HG03060 (cell line): ENCODE measurements around the gene EDEM2.
A peak's percentile ranks its signal among the peaks of the same experiment; 100 is the strongest.
"Not testable (repeated sequence)": the region's sequence is repeated elsewhere in the genome, so short reads cannot be mapped to it uniquely, and the experiment has no call there.

ENCODE experiments used
- ATAC-seq: cut with Tn5 transposase; IDR thresholded peaks from one replicate; pipeline ENCODE4 v1.9.1; 2021; ENCODE audit warnings: low read depth, moderate number of reproducible peaks; ENCODE audit not compliant: unreplicated experiment

EDEM2 gene

DNA sequence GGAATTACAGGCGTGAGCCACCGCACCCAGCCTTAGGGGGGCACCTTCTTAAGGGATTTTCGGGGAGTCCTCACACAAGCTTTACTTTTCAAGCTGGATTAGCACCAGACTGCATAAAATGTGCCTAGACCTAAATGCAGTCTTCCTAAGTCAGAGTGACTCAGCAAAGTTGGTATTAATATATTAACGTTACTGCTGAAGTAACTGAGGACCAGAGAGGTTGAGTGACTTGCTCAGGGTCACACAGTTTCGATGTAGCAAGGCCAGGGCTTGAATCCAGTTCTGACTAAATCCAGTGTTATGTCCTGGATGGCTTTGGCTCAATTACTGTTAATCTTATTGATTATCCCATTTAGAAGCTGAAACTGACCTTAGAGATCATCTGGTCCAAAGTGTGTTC is 13.4 kb downstream of the EDEM2 start:
- ATAC-seq, result no peak

DNA sequence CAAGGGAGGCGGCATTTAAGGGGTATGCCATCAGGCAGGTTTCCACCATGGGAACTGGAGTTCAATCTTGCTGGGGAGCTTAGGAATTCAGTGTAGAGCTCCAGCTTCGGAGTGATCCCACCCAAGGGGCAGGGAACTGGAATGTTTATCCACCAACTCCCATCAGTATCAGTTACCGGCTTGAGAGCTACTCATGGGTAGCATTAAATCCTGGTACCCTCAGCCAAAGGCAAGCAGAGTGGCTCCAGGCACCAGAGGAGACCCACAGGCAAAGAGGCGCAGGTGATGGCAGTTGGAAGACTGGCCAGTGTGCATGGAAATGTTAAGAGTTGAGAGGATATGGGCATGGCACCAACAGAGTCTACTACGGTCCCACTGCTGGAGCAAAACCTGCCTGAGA is 14.1 kb downstream of the EDEM2 start:
- no peak for ATAC-seq

DNA sequence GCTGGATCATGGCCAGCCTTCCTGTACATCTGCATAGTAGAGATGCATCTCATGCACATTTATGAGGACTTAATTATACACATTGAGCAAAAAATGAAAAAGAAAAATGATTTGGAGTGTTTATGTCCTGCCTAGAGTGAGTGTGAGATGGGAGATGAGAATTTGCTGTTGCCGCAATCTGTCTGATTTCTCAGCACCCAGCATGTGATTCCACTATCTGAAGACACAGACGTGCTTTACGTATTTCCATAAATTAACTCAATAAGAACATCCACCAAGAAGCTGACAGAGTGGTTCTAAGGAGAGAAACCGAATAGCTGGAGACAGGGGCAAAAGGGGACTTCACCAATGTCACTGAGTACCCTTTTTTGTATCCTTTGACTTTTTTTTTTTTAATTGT is 15.2 kb downstream of the EDEM2 start:
- ATAC-seq, result no peak

DNA sequence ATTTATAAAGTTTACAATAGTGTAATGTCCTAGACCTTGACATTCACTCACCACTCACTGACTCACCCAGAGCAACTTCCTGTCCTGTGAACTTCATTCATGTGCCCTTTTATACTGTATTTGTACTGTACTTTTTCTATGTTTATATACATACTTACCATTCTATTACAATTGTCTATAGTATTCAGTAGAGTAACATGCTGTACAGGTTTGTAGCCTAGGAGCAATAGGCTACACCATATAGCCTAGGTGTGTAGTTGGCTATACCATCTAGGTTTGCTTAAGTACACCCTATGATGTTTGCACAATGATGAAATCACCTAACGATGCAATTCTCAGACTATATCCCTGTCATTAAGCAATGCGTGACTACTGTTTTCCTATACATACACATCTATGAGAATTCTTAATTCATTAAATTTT is 17.5 kb downstream of the EDEM2 start:
- no peak for ATAC-seq

DNA sequence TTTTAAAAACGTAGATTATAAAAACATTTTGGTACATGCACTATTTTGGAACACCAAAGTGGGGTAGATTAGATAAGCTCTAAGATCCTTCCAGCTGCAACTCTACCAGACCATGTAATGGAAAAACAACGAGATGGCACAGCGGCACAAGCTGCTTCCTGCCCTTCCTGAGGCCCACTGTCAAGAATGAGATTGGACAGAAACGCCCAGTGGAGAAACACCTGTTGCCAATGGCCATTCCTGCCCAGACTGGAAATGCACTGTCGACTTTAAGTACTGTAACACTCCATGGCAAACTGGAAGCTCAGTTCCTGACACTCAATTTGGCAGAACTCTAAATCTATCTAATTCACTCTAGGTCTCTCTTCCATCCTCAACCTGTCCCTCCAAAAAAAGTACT is 21.4 kb downstream of the EDEM2 start:
- no peak for ATAC-seq

DNA sequence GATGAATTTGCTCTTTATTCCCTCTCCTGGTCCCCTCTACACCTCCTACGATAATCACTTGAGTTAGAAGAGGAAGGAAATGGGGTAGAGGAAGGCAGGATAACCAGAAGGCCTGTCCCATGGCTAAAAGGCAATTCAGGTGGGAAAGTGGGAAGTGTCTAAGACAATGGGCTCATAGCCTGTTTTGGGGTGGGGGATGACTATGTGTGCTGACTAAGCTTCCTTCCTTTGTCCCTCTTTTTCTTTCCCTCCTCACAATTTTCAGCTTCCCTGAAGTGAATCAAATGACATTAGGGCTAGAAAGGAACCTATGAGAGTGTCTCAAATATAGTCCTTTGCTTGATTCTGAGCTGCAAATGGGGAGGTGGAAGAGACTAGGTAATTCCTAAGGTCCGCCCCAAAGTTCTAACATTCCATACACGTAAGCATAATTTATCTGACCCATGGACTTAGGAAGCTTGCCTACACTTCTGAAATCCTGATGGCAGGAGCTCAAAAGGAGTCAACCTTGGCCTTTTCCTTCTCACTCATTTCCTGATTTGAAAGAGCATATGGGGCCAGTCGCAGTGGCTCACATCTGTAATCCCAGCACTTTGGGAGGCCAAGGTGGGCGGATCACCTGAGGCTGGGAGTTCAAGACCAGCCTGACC is 24.3 kb downstream of the EDEM2 start:
- no peak for ATAC-seq

DNA sequence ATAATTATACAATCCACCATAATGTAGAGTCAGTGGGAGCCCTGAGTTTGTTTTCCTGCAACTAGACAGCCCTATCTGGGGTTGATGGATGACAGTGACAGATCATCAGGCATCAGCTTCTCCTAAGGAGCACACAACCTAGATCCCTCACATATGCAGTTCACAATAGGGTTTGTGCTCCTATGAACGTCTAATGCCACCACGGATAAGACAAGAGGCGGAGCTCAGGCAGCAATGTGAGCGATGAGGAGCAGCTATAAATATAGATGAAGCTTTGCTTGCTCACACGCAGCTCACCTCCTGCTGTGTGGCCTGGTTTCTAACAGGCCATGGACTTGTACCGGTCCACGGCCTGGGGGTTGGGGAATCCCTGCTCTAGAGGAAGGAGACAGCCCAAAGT is 25.9 kb downstream of the EDEM2 start:
- ATAC-seq, result no peak

DNA sequence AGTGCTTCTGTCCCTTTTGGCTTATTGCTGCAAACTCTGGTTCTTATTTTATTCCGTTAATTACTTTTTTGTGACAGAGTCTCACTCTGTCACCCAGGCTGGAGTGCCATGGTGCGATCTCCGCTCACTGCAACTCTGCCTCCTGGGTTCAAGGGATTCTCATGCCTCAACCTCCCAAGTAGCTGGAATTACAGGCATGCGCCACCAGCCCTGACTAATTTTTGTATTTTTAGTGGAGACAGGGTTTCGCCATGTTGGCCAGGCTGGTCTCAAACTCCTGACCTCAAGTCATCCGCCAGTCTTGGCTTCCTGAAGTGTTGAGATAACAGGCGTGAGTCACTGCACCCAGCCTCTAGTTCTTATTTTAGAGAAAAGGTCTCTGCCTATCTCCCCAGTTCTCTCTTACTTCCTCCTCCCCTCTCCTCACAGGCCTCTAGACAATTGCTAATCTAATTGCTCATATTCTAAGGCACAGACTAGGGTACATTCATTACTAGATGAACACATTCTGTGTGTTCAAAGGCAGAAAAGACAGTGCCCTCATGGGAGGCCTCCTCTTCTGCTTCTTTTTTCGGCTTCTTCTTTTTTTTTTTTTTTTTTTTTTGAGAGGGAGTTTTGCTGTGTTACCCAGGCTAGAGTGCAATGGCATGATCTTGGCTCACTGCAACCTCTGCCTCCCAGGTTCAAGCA is 27.0 kb downstream of the EDEM2 start:
- ATAC-seq, result no peak

DNA sequence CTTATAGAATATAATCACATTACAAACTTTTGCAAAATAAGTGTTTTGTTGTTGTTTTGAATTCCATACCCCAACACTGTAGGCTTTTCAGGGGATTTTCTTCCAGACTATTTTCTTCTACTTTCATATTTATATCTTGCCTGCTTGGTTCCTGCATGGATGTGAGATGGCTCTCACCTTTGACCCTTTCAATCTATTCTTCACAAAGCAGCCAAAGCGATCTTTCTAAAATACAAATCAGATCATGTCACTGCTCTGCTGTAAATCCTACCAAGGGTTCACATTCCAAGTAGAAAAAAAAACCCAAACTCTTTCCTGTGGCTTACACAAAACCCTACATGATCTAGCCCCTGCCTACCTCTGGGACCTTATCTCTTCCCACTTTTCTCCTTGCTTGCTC is 29.5 kb downstream of the EDEM2 start:
- no peak for ATAC-seq

DNA sequence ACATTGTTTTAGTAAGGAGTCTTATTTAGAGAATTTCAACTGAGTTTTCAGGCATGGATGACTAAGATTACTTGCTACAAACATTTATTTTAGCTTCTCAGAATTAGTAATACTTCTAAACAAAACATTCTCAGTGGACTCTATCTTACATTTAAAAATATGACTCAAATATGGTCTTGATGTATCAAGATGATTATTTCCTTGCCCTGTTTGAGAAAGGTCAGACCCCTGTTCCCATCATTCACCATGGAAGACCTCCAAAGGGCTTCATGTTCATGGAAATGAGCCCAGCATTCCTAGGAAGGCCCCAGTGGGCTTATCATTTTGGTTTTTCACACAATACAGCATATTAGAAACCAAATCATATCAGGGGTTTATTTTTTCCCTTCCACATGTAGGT is 29.9 kb downstream of the EDEM2 start:
- no peak for ATAC-seq

DNA sequence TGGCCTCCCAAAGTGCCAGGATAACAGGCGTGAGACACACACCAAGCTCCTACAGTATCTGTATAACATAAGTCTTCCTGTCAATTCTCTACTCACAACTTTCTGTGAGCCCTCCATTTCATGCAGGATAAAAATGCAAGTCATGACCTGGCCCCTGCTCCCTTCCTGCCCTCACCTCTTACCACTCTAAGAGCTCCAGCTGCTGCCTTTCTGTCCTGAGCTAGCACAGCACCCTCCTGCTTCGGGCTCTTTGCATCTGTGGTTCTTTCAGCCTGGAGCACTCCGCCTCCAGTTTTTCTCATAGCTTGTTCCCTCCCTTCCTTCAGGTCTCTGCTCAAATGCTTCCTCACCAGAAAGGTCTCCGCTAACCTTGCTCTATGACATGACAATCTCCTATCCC is 30.9 kb downstream of the EDEM2 start:
- ATAC-seq, result no peak

DNA sequence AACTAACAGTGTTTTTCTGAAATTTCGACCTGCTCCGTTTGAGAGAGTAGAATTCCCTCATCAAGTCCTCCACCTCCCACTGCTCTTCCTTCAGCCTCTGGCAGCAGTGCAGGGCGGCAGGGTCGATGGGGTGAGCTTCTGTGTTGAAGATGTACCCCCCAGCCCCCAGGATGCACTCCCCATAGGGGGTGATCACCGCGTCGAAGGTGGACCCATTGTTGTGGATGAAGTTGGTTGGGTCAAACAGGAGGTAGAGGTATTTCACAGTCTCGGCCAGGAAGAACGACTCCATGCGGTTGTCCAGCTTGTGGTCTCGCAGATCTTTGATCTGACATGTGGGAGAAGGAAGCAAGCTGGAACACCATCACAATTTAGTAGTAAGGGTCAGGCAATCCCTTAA is 31.5 kb downstream of the EDEM2 start:
- no peak for ATAC-seq

DNA sequence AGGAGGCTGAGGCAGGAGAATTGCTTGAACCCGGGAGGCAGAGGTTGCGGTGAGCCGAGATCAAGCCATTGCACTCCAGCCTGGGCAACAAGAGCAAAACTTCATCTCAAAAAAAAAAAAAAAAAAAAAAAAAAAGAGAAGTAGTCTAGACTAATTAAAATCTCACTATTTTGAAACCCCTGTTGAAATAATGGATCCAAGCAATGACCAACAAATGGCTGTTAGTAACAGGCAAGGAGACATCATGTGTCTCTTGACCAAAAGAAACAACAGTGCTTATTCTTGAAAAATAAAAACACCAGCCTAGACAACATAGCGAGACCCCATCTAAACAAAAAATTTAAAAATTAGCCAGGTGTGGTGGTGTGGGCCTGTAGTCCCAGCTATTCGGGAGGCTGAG is 34.9 kb downstream of the EDEM2 start:
- ATAC-seq, result not testable (repeated sequence)

DNA sequence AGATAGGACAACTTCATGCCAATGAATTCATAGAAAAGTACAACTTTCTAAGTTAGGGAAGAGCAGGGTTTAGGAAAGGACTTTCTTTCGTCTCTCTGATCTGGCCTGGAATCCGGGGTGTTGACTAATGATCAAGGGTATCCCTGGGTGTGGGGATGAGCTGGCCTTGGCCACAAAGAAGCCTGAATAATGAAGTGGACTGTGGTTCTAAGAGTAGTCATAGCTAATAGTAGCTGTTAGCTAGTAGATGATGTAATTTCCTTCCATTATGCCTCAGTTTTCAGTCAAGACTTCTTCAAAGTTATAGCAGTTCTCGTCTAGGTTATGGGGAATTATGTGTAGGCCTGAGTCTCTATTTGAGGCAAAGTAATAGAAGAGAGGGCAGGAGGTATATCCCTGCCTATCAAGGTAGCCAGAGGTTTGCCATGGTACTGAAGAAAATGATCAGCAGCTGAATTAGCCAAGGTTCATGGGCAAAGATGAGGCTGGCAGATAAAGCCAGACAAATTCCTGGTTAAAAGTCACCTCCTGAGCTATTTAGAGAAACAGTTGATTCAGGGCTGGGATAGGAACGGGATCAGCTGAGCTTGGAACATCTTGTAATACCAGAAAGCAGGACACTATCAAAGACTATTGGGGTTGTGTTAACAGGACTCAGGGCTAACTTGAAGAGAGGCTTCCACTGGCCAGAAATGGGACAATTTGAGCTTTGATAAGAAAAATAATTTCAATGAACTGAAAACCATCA is 35.8 kb downstream of the EDEM2 start:
- ATAC-seq, result no peak

DNA sequence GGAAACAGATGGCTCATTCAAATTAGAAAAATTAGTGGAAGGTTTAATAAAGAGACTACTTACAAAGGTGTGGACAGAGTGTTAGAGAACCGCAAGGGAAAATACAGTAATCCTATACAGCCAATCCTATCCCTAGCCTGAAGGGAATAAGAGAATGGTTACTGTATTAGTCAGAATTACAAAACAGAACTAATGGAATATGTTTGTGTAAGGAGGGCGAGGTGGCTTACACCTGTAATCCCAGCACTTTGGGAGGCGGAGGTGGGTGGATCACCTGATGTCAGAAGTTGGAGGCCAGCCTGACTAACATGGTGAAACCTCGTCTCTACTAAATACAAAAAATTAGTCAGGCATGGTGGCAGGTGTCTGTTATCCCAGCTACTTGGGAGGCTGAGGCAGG is 38.2 kb downstream of the EDEM2 start:
- no peak for ATAC-seq

DNA sequence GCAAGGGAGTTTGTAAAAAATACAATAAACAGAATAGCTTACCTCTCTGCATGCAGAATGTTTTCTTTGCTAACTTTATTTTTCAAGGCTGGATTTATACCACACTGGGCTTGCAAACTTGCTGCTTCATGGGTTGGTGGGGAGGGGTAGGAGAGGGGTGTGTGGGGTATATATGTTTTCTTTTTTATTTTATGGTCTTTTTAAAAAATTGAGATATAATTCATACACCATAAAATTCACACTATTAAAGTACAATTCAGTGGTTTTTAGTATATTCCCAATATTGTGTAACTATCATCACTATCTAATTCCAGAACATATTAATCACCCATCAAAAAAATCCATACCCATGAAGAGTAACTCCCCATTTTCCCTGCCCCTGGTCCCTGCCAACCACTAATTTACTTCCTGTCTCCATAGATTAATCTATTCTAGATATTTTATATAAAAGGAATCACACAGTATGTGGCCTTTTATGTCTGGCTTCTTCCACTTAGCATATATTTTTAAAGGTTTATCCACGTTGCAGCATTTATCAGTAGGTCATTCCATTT is 40.2 kb downstream of the EDEM2 start:
- no peak for ATAC-seq

DNA sequence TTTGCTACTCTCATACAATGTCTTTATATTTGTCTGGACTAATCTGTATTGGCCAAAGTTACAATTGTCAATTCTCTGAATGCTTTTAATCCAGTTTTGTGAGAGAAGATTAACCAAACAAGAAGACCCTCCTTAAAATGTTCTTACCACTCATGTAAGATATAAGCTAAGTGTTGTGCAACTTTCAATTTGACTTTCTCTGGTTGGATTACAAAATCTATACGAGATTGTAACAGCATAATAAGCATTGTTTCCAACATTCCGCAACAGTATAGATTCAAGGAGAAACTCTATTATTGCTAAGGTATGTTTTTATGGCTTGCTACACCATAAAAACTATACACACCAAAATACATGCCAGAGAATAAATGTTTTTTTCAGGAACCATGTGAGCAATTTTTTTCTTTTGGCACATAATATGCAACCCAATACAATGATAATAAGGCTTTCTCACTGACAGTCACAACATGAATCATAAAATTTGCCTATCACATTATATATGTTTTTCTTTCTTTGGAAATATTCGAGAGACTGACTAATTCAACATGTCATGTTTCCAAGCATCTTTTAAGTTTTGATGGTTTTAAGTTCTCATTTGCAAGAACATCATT is 42.3 kb downstream of the EDEM2 start:
- ATAC-seq, result no peak

DNA sequence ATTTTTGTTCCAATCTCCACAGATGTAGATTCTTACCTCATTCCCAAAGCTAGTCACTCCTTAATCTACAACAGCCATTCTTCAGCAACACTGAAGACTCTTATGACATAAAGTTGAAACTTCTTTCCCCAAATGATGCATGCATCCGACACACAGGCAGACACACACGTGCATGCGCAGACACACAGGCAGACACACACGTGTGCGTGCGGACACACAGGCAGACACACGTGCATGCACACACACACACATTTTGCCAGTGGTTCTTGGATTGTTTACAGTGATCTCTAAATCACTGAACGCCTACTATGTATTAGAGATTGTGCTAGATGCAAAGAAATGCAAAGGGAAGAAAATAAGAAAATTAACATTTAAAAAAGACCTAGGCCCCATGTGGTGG is 45.5 kb downstream of the EDEM2 start:
- no peak for ATAC-seq

DNA sequence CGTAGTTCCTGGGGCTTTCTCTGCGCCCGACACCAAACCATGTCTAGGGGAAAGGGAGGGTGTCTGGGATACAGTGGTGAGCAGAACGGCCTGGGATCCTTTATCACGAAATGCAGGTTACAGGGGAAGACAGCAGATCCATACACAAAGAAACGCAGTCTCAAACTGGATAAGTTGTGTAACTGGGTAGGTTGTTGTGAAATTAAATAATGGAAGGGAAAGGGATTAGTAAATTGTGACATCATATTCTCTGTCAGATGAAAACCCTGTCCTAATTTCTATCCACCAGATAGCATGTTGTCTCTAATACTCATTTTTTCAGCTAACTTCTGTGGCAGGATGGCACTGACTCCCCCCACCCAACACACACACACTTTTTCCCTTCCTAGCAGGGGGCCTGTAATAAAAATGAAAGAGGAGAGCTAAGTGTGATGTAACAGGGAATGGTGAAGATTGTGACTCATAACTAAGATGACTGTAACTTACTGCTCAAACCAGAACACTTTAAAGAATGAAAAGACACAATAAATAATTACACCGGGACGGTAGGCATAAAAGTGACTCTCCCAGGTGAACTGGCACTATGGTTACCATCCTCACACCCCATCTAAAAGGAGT is 53.8 kb downstream of the EDEM2 start:
- ATAC-seq, result no peak

DNA sequence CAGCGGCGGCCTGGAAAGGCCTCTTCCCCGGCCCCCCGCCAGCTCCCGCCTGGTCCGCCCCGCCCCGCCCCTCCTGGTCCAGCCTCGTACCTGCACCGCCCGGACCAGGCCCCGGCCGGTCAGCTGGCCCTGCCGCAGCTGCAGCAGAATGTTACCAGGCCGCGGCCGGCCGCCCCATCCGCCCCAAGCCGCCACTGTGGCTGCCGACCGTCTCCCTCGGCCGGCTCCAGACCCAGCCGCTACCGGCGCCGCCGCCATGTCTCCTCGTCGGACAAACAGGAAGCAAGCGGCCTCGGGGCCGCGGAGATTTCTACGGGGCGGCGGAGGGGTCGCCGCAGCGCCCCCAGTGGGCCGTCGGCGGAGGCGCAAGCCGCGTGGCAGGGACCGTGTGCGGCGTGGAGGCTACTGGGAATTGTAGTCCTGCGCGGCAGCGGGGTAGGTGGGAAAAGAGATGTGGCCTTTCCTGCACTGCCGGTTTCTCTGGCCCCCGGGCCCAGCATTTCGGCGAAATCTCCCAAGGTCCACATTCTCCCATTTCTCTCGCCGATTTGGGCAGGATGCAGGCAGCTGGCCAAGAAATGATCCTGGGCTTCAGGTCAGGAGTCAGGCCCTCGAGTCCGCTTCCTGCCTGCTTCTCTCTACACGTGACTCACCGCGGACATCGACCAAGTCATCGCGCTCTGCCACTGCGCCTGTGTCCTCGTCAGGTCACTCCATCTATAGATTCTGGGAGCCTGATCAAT is 54.4 kb downstream of the EDEM2 start, which contains the start of gene TRPC4AP:
Gene TRPC4AP (minus strand): TSS at position 284 of the 743 bp plus-strand sequence. CDS start 26 bp downstream, at position 258.
- ATAC-seq, result peak; percentile 76
